ENCODE results near the gene PTGR1. TPM values are rescaled to one million over a fixed set of nuclear protein-coding genes. Genes with fewer than 3 reads are reported as not detected.

Gene PTGR1
- total RNA-seq, 4 donors from 2014 or later, result 18.6 to 51.4 (median 42.4) TPM

- peak; percentile 97 for DNase-seq (ENCODE audit: low spot score in 2 of 2)
- Histone ChIP-seq H3K4me1 (peaks cover 31% of the 10 kb centered on the region), H3K27ac (peak within 1 kb of the TSS; percentile 88), H3K36me3 (no peaks in the 10 kb centered on the region), H3K9me3 (no peaks in the 10 kb centered on the region), H3K27me3 (no peaks in the 10 kb centered on the region), H3K4me3 (peak within 1 kb of the TSS; percentile 82)
- 1% methylated on average over 44 of the region's 79 CpGs for WGBS
- TF ChIP-seq POLR2AphosphoS5 (IDR thresholded peaks at IDR 0.05) (peak; percentile 23 to 77 (median 56)), CTCF (IDR thresholded peaks at IDR 0.05) (no peak), EP300 (IDR thresholded peaks at IDR 0.05) (no peak), POLR2A (IDR thresholded peaks at IDR 0.05) (peak; percentile 97)
Observed at GRCh38 chr9:111631214-111631971, 31.9 kb upstream of the PTGR1 start, which contains the start of gene DNAJC25. Gene DNAJC25, plus strand, starts transcription at chr9:111631334. Its CDS starts 74 bp downstream, at chr9:111631408.

DNA sequence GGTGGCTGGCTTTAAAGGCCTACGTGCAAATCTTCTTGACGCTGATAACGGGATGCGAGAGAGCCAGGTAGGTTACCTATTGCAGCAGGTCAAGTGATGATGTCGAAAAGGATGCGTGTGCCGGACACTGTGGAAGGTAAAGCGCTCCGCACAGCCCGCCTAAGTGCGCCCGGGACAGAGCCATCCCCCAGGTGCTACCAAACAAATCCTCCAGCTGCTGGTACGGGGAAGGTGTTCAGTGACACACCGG lies 31.4 kb upstream of the PTGR1 start:
- no peak for DNase-seq (ENCODE audit: low spot score in 2 of 2)
- peak overlapping the region; percentile 88 for H3K27ac ChIP-seq
- no peaks in the 10 kb centered on the region for H3K36me3 ChIP-seq
- 0% methylated on average over 7 of the region's 14 CpGs for WGBS
- H3K9me3 ChIP-seq, result no peaks in the 10 kb centered on the region
- TF ChIP-seq CTCF (IDR thresholded peaks at IDR 0.05) (no peak), POLR2A (IDR thresholded peaks at IDR 0.05) (no peak), POLR2AphosphoS5 (IDR thresholded peaks at IDR 0.05) (no peak), EP300 (IDR thresholded peaks at IDR 0.05) (no peak)
- H3K27me3 ChIP-seq, result no peaks in the 10 kb centered on the region
- peak overlapping the region; percentile 82 for H3K4me3 ChIP-seq
- peaks cover 31% of the 10 kb centered on the region for H3K4me1 ChIP-seq

- H3K36me3 ChIP-seq, result no peaks in the 10 kb centered on the region
- TF ChIP-seq POLR2A (IDR thresholded peaks at IDR 0.05) (no peak), CTCF (IDR thresholded peaks at IDR 0.05) (no peak), EP300 (IDR thresholded peaks at IDR 0.05) (no peak), POLR2AphosphoS5 (IDR thresholded peaks at IDR 0.05) (no peak)
- no peak for DNase-seq (ENCODE audit: low spot score in 2 of 2)
- H3K27ac ChIP-seq, result peak overlapping the region; percentile 50
- no peaks in the 10 kb centered on the region for H3K27me3 ChIP-seq
- WGBS, result 10% methylated on average over 17 of the region's 17 CpGs
- no peaks in the 10 kb centered on the region for H3K9me3 ChIP-seq
- H3K4me3 ChIP-seq, result peak overlapping the region; percentile 82
- H3K4me1 ChIP-seq, result peaks cover 31% of the 10 kb centered on the region
Observed at GRCh38 chr9:111630182-111630963, 30.9 kb upstream of the PTGR1 start.

DNA sequence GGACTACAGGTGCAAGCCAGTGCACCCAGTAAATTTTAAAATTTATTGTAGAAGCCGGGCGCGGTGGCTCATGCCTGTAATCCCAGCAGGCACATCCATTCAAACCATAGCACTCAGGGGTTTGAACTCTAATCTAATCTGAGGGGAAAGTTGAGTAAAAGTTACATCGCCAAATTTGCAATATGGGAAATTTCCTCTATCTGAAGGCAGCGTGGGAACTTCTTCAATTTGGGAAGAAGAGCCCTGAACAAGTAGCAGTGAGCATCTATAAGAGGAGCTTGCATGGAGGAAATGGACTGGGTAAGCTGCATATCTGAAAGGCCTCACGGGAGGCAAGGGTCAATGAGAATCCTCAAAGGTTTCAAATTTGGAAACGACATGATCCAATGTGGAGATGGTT lies 29.0 kb upstream of the PTGR1 start:
- no peak overlapping the region for H3K4me3 ChIP-seq
- no peak overlapping the region for H3K27ac ChIP-seq
- H3K27me3 ChIP-seq, result no peaks in the 10 kb centered on the region
- no peak for DNase-seq (ENCODE audit: low spot score in 2 of 2)
- 76% methylated on average over 7 of the region's 7 CpGs for WGBS
- TF ChIP-seq EP300 (IDR thresholded peaks at IDR 0.05) (no peak), POLR2A (IDR thresholded peaks at IDR 0.05) (no peak), CTCF (IDR thresholded peaks at IDR 0.05) (no peak), POLR2AphosphoS5 (IDR thresholded peaks at IDR 0.05) (no peak)
- no peaks in the 10 kb centered on the region for H3K36me3 ChIP-seq
- H3K9me3 ChIP-seq, result no peaks in the 10 kb centered on the region
- peaks cover 25% of the 10 kb centered on the region for H3K4me1 ChIP-seq

DNA sequence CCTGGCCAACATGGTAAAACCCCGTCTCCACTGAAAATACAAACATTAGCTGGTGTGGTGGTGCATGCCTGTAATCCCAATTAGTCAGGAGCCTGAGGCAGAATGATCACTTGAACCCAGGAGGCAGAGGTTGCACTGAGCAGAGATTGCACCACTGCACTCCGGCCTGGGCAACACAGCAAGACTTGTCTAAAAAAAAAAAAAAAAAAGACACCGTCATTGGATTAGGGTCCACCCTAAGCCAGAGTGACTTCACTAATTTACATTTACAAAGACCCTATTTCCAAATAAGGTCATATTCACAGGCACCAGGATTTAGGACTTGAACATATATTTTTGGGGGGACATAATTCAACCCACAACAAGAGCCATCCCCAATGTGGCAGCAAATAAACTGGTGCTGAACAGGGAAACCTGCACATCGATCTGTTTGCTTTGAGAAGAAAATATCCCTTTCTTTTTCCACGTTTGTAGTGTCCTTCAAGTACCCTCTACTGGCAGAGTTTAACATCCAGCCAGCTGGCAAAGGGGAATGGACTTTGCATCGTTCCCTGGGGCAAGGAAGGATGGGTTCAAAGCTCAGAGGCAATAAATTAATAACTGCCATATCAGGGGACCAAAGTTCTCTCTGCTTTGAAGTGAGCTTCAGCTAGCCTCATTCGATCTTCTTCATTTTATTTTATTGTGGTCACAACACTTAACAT lies 28.0 kb upstream of the PTGR1 start:
- DNase-seq (ENCODE audit: low spot score in 2 of 2), result no peak
- H3K27me3 ChIP-seq, result no peaks in the 10 kb centered on the region
- H3K4me1 ChIP-seq, result peaks cover 17% of the 10 kb centered on the region
- WGBS, result 53% methylated on average over 7 of the region's 7 CpGs
- H3K4me3 ChIP-seq, result no peak overlapping the region
- H3K9me3 ChIP-seq, result no peaks in the 10 kb centered on the region
- H3K36me3 ChIP-seq, result no peaks in the 10 kb centered on the region
- TF ChIP-seq CTCF (IDR thresholded peaks at IDR 0.05), result no peak
- no peak for TF ChIP-seq EP300 (IDR thresholded peaks at IDR 0.05)
- no peak for TF ChIP-seq POLR2A (IDR thresholded peaks at IDR 0.05)
- H3K27ac ChIP-seq, result no peak overlapping the region
